ENCODE measurements around the gene C1orf210. TPM values are rescaled to one million over a fixed set of nuclear protein-coding genes. Genes with fewer than 3 reads are reported as not detected.

Gene C1orf210
- total RNA-seq, 1 experiment from 2014 or later, result 5.9 TPM

DNA sequence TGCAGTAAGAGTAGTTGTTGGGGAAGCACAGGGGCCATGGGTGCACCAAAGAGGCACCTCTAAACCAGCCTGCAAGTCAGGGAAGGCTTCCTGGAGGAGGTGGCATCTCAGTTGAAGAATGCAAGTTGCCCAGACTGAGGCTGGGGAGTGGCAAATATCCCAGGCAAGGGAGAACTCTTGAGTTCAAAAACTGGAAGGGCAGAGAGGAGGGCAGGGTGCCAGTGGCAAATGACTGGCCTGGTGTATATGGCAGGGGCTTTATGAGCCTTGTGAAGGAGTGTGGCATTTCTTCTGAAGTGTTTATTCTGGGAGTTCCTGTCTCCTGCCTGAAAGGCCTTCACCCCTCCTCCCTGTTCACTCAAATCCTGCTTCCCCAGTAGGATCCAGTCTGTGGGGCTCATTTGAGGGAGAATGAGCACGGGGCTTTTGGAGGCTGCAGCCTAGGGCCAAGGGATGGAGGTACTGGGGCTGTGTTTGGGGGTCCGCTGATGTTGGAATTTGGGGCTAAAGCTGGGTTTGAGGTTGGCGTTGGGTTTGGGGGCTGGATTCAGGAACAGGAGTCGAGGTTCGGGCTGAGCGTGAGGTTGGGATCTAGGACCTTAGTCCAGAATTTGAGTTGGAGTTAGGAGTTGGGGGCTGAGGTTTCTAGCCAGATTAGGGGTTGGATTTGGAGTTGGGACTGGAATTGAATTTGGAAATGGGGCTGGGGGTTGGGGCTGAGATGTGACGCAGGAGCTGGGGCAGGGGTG is 15.6 kb downstream of the C1orf210 start, which contains the start of gene TMEM125:
TSS of gene TMEM125 (plus strand) at position 357 of the 749 bp plus-strand sequence. CDS start 2,740 bp downstream, outside the sequence.
- Mint-ChIP-seq H3K27ac (peak within 1 kb of the TSS; percentile 97 to 98 (median 97)), H3K9me3 (peaks cover 9 to 15% of the 10 kb centered on the region in 2 experiments), H3K4me3 (peak within 1 kb of the TSS; percentile 84 to 89), H3K4me1 (peaks cover 22 to 26% of the 10 kb centered on the region in 2 experiments), H3K27me3 (ENCODE audit: low read depth) (peaks cover 5% of the 10 kb centered on the region), H3K36me3 (ENCODE audit: insufficient read depth in 1 of 3, low read depth in 3 of 3) (peaks cover 7 to 24% (median 20%) of the 10 kb centered on the region in 3 experiments; a peak in 6 of 7 replicates)
- no peak within 1 kb of the TSS for H3K56ac ChIP-seq (ENCODE audit: insufficient read length, low read depth, low read length)
- H3K27me3 ChIP-seq (ENCODE audit: insufficient read depth, low read length), result no peaks in the 10 kb centered on the region
- H3K18ac ChIP-seq (ENCODE audit: insufficient read length, low read depth, low read length), result peak within 1 kb of the TSS; percentile 29
- H3K79me1 ChIP-seq (ENCODE audit: insufficient read depth, low read depth, low read length, poor library complexity, severe bottlenecking), result no peaks in the 10 kb centered on the region
- H4K20me1 ChIP-seq (ENCODE audit: control insufficient read depth, insufficient read depth, insufficient read length), result peaks cover 3% of the 10 kb centered on the region
- peak within 1 kb of the TSS; percentile 24 for H3K27ac ChIP-seq (ENCODE audit: insufficient read length, low read depth, low read length)
- peak within 1 kb of the TSS; percentile 4 for H2BK12ac ChIP-seq (ENCODE audit: insufficient read length, low read depth, low read length)
- H3K9me3 ChIP-seq (ENCODE audit: control insufficient read depth, low read depth, low read length), result no peaks in the 10 kb centered on the region
- no peak within 1 kb of the TSS for H2BK15ac ChIP-seq (ENCODE audit: low read depth, low read length)
- H4K8ac ChIP-seq (replicated peaks; ENCODE audit: insufficient read length, low read depth, low read length), result no peak within 1 kb of the TSS
- H3K4me1 ChIP-seq (ENCODE audit: insufficient read depth, low read length), result peaks cover 5% of the 10 kb centered on the region; the same call in 1 of the 2 replicates
- DNase-seq, result peak; percentile 33
- no peak within 1 kb of the TSS for H4K5ac ChIP-seq (ENCODE audit: insufficient read length, low read depth, low read length)
- no peak within 1 kb of the TSS for H3T11ph ChIP-seq (ENCODE audit: low read length)
- H3K4ac ChIP-seq (ENCODE audit: low read depth, low read length), result no peak within 1 kb of the TSS
- no peak within 1 kb of the TSS for H2BK20ac ChIP-seq (ENCODE audit: low read depth, low read length, poor library complexity, severe bottlenecking)
- no peaks in the 10 kb centered on the region for H3K79me2 ChIP-seq (ENCODE audit: insufficient read depth, low read length)
- no CpG with 5 or more reads among the region's 7 CpGs for WGBS (ENCODE audit: extremely low coverage, insufficient read length, low lambda C conversion rate)
- no peak within 1 kb of the TSS for H3K23ac ChIP-seq (ENCODE audit: insufficient read length, low read depth, low read length)
- peak within 1 kb of the TSS; percentile 65 for H3K4me2 ChIP-seq (ENCODE audit: insufficient read depth, insufficient read length, low read length)
- peaks cover 6% of the 10 kb centered on the region for H3K23me2 ChIP-seq (ENCODE audit: insufficient read length, low read depth, low read length, poor library complexity, severe bottlenecking)
- H3K14ac ChIP-seq (ENCODE audit: insufficient read depth, low read length), result peak within 1 kb of the TSS; percentile 86
- H2AFZ ChIP-seq (ENCODE audit: low read length), result no peak within 1 kb of the TSS
- no peak within 1 kb of the TSS for H2AK5ac ChIP-seq (ENCODE audit: insufficient read length, low read length)
- peak within 1 kb of the TSS; percentile 13 for H3K9ac ChIP-seq (ENCODE audit: extremely low read depth, insufficient read length, low read length)
- no peak within 1 kb of the TSS for H2BK5ac ChIP-seq (ENCODE audit: insufficient read length, low read length)
- TF ChIP-seq, protein P1, sequence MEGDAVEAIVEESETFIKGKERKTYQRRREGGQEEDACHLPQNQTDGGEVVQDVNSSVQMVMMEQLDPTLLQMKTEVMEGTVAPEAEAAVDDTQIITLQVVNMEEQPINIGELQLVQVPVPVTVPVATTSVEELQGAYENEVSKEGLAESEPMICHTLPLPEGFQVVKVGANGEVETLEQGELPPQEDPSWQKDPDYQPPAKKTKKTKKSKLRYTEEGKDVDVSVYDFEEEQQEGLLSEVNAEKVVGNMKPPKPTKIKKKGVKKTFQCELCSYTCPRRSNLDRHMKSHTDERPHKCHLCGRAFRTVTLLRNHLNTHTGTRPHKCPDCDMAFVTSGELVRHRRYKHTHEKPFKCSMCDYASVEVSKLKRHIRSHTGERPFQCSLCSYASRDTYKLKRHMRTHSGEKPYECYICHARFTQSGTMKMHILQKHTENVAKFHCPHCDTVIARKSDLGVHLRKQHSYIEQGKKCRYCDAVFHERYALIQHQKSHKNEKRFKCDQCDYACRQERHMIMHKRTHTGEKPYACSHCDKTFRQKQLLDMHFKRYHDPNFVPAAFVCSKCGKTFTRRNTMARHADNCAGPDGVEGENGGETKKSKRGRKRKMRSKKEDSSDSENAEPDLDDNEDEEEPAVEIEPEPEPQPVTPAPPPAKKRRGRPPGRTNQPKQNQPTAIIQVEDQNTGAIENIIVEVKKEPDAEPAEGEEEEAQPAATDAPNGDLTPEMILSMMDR (conservative IDR thresholded peaks at IDR 0.05), result no peak
- H2BK120ac ChIP-seq (ENCODE audit: low read depth, low read length, poor library complexity, severe bottlenecking), result no peak within 1 kb of the TSS
- peak within 1 kb of the TSS; percentile 38 for H4K91ac ChIP-seq (ENCODE audit: insufficient read length, low read depth, low read length)

All from H9 (cell line).